Left cardiac atrium (tissue), 2 donors: ENCODE measurements around the gene RPN1. TPM values are rescaled to one million over a fixed set of nuclear protein-coding genes. Genes with fewer than 3 reads are reported as not detected.

Experiments used
- total RNA-seq, 2 donors: library from RNA; stranded (reverse); fragmentation: NEBNext Ultra II Directional; extraction: Animal tissue kit (Norgen Biotek cat#: 25700); gene quantifications; one replicate each; pipeline ENCODE4 v1.2.1, GENCODE V29; 2021
- donor health status: DM: no; HTN: yes; CAD: no; lungs with severe emphysema.
- donor health status: DM: yes; HTN: yes; CAD: no.

The RPN1 gene
- total RNA-seq, 2 donors from 2014 or later, result 139 to 170 TPM

Other genes with a start within 250 kb of the RPN1 start
- not detected for gene DNAJB8, start 183.9 kb downstream of the RPN1 start, total RNA-seq
- 10 to 100 TPM in 1 of 2 donors, 1 to 10 TPM in 1; 8.9 to 23.8 TPM for gene GATA2, start 157.6 kb downstream of the RPN1 start, total RNA-seq
- 100 to 1,000 TPM; 204 to 255 TPM for gene RAB7A, start 75.4 kb upstream of the RPN1 start, total RNA-seq
- 10 to 100 TPM; 35.3 to 37.5 TPM for gene ACAD9, start 228.8 kb upstream of the RPN1 start, total RNA-seq